ENCODE results near the gene LRRC14B.

GRCh38 chr5:158807-159447 is 32.4 kb upstream of the LRRC14B start:
- TF ChIP-seq POLR2AphosphoS5 (IDR thresholded peaks at IDR 0.05; ENCODE audit: low read depth) (no peak), SPI1 (IDR thresholded peaks at IDR 0.05; ENCODE audit: borderline replicate concordance, low read depth) (no peak)

Measured in HL-60 (cell line).